ENCODE data around the gene TPMT. TPM values are rescaled to one million over a fixed set of nuclear protein-coding genes. Genes with fewer than 3 reads are reported as not detected.

TPMT gene
- total RNA-seq, 4 donors from 2014 or later = 16.3 to 50.8 (median 26.4) TPM

DNA sequence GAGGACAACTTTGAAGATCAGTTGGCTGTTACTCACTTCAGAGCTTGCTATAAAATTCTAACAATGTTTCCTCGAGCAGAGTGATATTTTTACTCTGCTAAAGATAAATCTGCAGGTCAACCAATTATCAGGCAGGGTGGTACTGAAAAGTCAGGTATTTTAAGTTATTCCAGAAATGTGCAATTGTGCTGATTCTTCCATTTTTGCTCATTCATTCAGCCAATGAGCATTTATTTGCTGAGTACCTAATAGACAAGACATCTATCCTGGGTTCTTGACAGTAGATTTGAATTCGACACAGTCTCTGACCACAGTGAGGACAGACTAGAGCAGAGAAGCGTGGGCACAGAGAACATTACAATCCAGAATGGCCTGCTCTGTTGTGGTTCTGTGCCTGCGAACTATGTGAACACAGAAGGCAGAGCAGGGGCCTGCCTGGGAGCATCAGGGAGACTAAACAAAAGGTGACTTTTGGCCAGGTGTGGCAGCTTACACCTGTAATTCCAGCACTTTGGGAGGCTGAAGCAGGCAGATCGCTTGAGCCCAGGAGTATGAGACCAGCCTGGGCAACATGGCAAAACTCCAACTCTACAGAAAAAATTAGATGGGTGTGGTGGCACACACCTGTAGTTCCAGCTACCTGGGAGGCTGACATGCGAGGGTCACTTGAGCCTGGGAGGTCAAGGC is 14.8 kb downstream of the TPMT start:
- Histone ChIP-seq H3K36me3 (peaks cover 0 to 76% (median 0%) of the 10 kb centered on the region in 3 donors), H3K27me3 (no peaks in the 10 kb centered on the region), H3K27ac (no peak overlapping the region), H3K4me1 (no peaks in the 10 kb centered on the region), H3K4me3 (no peak overlapping the region), H3K9me3 (no peaks in the 10 kb centered on the region)
- no peak for TF ChIP-seq POLR2A (IDR thresholded peaks at IDR 0.05)
- TF ChIP-seq, protein P1, sequence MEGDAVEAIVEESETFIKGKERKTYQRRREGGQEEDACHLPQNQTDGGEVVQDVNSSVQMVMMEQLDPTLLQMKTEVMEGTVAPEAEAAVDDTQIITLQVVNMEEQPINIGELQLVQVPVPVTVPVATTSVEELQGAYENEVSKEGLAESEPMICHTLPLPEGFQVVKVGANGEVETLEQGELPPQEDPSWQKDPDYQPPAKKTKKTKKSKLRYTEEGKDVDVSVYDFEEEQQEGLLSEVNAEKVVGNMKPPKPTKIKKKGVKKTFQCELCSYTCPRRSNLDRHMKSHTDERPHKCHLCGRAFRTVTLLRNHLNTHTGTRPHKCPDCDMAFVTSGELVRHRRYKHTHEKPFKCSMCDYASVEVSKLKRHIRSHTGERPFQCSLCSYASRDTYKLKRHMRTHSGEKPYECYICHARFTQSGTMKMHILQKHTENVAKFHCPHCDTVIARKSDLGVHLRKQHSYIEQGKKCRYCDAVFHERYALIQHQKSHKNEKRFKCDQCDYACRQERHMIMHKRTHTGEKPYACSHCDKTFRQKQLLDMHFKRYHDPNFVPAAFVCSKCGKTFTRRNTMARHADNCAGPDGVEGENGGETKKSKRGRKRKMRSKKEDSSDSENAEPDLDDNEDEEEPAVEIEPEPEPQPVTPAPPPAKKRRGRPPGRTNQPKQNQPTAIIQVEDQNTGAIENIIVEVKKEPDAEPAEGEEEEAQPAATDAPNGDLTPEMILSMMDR (IDR thresholded peaks at IDR 0.05) = no peak
- no peak for DNase-seq

DNA sequence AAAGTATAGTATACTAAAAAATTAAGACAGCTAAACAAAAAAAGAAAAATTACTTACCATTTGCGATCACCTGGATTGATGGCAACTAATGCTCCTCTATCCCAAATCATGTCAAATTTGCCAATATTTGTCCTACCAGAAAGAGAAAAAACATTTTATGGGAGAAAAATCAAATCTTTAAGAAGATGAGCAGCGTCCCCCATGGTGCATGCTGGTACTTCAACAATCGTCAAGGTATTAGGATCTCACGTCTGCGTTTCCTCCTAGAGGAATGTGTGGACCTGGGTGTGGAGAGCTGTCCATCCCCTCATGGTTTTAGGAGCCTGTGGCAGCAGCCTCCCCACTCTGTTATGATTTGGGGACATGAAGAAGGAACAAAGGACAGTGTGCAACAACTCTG is 16.0 kb downstream of the TPMT start:
- no peak for DNase-seq
- H3K4me1 ChIP-seq = no peaks in the 10 kb centered on the region
- peaks cover 0 to 75% (median 0%) of the 10 kb centered on the region in 3 donors for H3K36me3 ChIP-seq
- H3K9me3 ChIP-seq = no peaks in the 10 kb centered on the region
- H3K27me3 ChIP-seq = no peaks in the 10 kb centered on the region
- no peak overlapping the region for H3K4me3 ChIP-seq
- H3K27ac ChIP-seq = no peak overlapping the region
- TF ChIP-seq, protein P1 (IDR thresholded peaks at IDR 0.05) = no peak
- no peak for TF ChIP-seq POLR2A (IDR thresholded peaks at IDR 0.05)

DNA sequence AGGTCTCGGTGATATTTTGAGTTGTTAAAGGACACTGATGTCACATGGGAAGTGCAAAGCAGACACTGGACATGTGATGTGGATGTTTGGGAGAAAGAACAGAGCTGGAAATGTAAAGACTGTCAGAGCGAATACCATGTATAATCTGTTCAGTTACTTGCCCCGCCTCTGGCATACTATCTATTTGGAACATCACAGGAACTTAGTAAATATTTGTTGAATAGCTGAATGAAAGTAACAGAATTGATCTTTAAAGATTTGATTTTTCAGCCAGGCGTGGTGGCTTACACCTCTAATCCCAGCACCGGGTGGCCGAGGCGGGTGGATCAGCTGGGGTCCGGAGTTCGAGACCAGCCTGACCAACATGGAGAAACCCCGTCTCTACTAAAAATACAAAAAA is 18.6 kb downstream of the TPMT start:
- H3K36me3 ChIP-seq = peaks cover 0 to 63% (median 0%) of the 10 kb centered on the region in 3 donors
- no peaks in the 10 kb centered on the region for H3K9me3 ChIP-seq
- no peak overlapping the region for H3K4me3 ChIP-seq
- no peaks in the 10 kb centered on the region for H3K27me3 ChIP-seq
- H3K4me1 ChIP-seq = no peaks in the 10 kb centered on the region
- no peak overlapping the region for H3K27ac ChIP-seq
- no peak for DNase-seq
- TF ChIP-seq, protein P1 (IDR thresholded peaks at IDR 0.05) = no peak
- no peak for TF ChIP-seq POLR2A (IDR thresholded peaks at IDR 0.05)

DNA sequence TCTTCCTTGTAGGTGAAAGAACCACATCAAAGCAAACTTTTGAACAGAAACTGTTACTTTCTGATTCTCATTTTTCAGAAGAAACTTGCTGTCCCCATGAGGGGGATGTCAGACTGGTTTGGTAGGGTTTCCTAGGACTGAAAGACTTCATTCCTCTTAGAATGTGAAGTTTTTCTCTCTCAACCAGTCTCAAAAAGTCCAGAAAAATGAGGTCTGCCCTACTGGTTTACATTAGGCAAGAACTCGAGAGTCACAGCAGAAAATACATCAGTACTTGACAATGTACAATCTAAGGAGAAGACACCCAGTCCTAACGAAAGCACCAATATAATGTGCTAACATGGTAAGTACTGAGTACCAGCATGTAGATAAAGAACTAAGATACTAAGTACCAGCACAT is 19.7 kb downstream of the TPMT start:
- no peak overlapping the region for H3K4me3 ChIP-seq
- H3K4me1 ChIP-seq = no peaks in the 10 kb centered on the region
- H3K9me3 ChIP-seq = no peaks in the 10 kb centered on the region
- no peaks in the 10 kb centered on the region for H3K27me3 ChIP-seq
- no peak overlapping the region for H3K27ac ChIP-seq
- peaks cover 0 to 64% (median 0%) of the 10 kb centered on the region in 3 donors for H3K36me3 ChIP-seq
- no peak for TF ChIP-seq POLR2A (IDR thresholded peaks at IDR 0.05)
- TF ChIP-seq, protein P1 (IDR thresholded peaks at IDR 0.05) = no peak
- no peak for DNase-seq

DNA sequence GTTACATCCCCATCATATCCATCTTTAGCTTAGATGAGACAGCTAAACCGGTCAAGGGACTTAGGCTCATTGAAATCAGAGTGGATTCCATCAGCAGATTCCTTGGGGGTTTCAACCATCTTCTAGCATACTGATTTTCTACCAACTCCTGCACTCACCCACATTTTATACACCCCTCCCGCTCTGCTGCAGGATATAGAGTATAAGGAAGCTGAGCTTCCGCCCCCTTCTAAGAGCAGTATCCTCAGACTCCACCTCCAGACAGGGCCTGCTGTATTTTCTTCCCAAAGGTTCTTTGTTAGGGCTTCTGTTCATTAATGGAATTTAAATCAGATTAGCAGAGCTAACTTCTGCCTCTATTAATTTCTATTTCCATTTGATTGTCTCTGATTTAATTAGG is 22.5 kb downstream of the TPMT start:
- no peak for DNase-seq
- no peaks in the 10 kb centered on the region for H3K27me3 ChIP-seq
- no peak overlapping the region for H3K4me3 ChIP-seq
- TF ChIP-seq, protein P1 (IDR thresholded peaks at IDR 0.05) = no peak
- no peak for TF ChIP-seq POLR2A (IDR thresholded peaks at IDR 0.05)
- peaks cover 0 to 53% (median 0%) of the 10 kb centered on the region in 3 donors for H3K36me3 ChIP-seq
- H3K4me1 ChIP-seq = no peaks in the 10 kb centered on the region
- no peak overlapping the region for H3K27ac ChIP-seq
- H3K9me3 ChIP-seq = no peaks in the 10 kb centered on the region

Data from Peyer's patch (tissue), 4 donors.